K562 (cell line): Measurements from ENCODE around the gene ARL2. TPM values are rescaled to one million over a fixed set of nuclear protein-coding genes. Genes with fewer than 3 reads are reported as not detected.

ENCODE experiments used
- ARID2 ChIP-seq: fragments of 450-650 bp; IDR thresholded peaks from 2 replicates; pipeline ENCODE4 v1.6.1; 2017; ENCODE audit warnings: antibody characterized with exemption, mild to moderate bottlenecking
- BDP1 ChIP-seq: IDR thresholded peaks from 3 replicates; pipeline ENCODE4 v1.6.1; 2011; ENCODE audit not compliant: insufficient read length, insufficient read depth
- KLF10 ChIP-seq: fragments of 250-450 bp; sonication (Bioruptor Pico); IDR thresholded peaks from 2 replicates; pipeline ENCODE4 v1.6.1; 2021; ENCODE audit warnings: matching md5 sums
- MAZ ChIP-seq, 2 experiments: fragments of 450-650 bp in 1 of 2; sonication (generic) in 1 of 2; formaldehyde crosslinking; IDR thresholded peaks in 1 of 2; conservative IDR thresholded peaks in 1 of 2; 2 replicates each; pipeline versions ENCODE4 v1.4.0 to v1.5.0; 2020; ENCODE audit warnings: mild to moderate bottlenecking in 1 of 2, missing genetic modification reagents in 1 of 2
- MED1 ChIP-seq: sonication (generic); formaldehyde crosslinking; IDR thresholded peaks from 2 replicates; pipeline ENCODE4 v1.8.1; 2023; ENCODE audit warnings: missing genetic modification reagents, borderline replicate concordance
- NFE2L1 ChIP-seq: fragments of 450-650 bp; IDR thresholded peaks from 2 replicates; pipeline ENCODE4 v1.6.1; 2016; ENCODE audit warnings: missing genetic modification characterization, low read depth, mild to moderate bottlenecking, missing compliant biosample characterization, moderate library complexity, borderline replicate concordance
- SP1 ChIP-seq: sonication (generic); formaldehyde crosslinking; IDR thresholded peaks from 2 replicates; pipeline ENCODE4 v1.8.1; 2022; ENCODE audit warnings: mild to moderate bottlenecking, missing genetic modification reagents
- SPI1 ChIP-seq: IDR thresholded peaks from 2 replicates; pipeline ENCODE4 v1.6.1; 2011; ENCODE audit warnings: low read depth, low read length, control low read depth, borderline replicate concordance
- U2AF1 ChIP-seq: fragments of 200-400 bp; formaldehyde crosslinking; optimal IDR thresholded peaks from 2 replicates; pipeline ENCODE3; 2017; ENCODE audit warnings: mild to moderate bottlenecking, low read depth, low read length, moderate library complexity
- VEZF1 ChIP-seq: fragments of 200-800 bp; sonication (Bioruptor generic); IDR thresholded peaks from 2 replicates; pipeline ENCODE4 v1.6.1; 2017; ENCODE audit warnings: missing genetic modification characterization, missing compliant biosample characterization
- ZBTB11 ChIP-seq, 3 experiments: fragments of 200-800 bp in 1 of 3; fragments of 250-450 bp in 1 of 3; fragments of 450-650 bp in 1 of 3; sonication (Bioruptor Pico) in 1 of 3; sonication (Bioruptor generic) in 1 of 3; formaldehyde crosslinking in 1 of 3; IDR thresholded peaks; 2 replicates each; pipeline versions ENCODE4 v1.6.1 to v1.8.0; 2016 to 2022; ENCODE audit warnings: mild to moderate bottlenecking in 2 of 3, missing genetic modification characterization in 2 of 3, missing compliant biosample characterization in 1 of 3, moderate library complexity in 1 of 3
- ZBTB43 ChIP-seq: sonication (generic); formaldehyde crosslinking; IDR thresholded peaks from 2 replicates; pipeline ENCODE4 v1.8.0; 2023; ENCODE audit warnings: mild to moderate bottlenecking, missing genetic modification reagents
- ZHX1 ChIP-seq: fragments of 150-350 bp; conservative IDR thresholded peaks from 2 replicates; pipeline ENCODE4 v1.6.1; 2014; ENCODE audit warnings: low read length
- ZNF217 ChIP-seq: sonication (generic); formaldehyde crosslinking; IDR thresholded peaks from 2 replicates; pipeline ENCODE4 v1.8.0; 2022; ENCODE audit warnings: mild to moderate bottlenecking, missing genetic modification reagents
- ZNF354B ChIP-seq: fragments of 250-450 bp; sonication (Bioruptor Pico); IDR thresholded peaks from 2 replicates; pipeline ENCODE4 v1.4.0; 2020
- ZNF436 ChIP-seq: fragments of 250-450, 450-650 bp; sonication (Bioruptor Pico); formaldehyde crosslinking; IDR thresholded peaks from 2 replicates; pipeline ENCODE4 v1.7.0; 2020; ENCODE audit warnings: mild to moderate bottlenecking
- ZNF699 ChIP-seq: fragments of 250-450 bp; sonication (Bioruptor Pico); IDR thresholded peaks from 2 replicates; pipeline ENCODE4 v1.8.0; 2021; ENCODE audit warnings: mild to moderate bottlenecking, moderate library complexity; ENCODE audit not compliant: insufficient replicate concordance
- ZNF830 ChIP-seq: fragments of 250-450 bp; sonication (Bioruptor Pico); IDR thresholded peaks from 2 replicates; pipeline ENCODE4 v1.5.0; 2021; ENCODE audit warnings: mild to moderate bottlenecking
- polyA plus RNA-seq, 8 experiments: library from polyadenylated mRNA; depleted of rRNA in 4 of 8; stranded (reverse) in 5 of 8; unstranded in 3 of 8; fragments of >200 nt; fragmentation: Nextera tagmentation in 2 of 8; fragmentation: Illumina TruSeq in 1 of 8; extraction: Ambion mirVana in 2 of 8; extraction: Trizol in 1 of 8; gene quantifications; 2 replicates each; pipeline versions ENCODE4 v1.2.1 to v1.2.3, GENCODE V29; 2011 to 2014; ENCODE audit warnings: inconsistent platforms in 1 of 8, missing spikeins in 1 of 8
- total RNA-seq, 7 experiments: library from RNA; depleted of rRNA in 6 of 7; stranded (reverse); fragments of >200 nt in 6 of 7; fragmentation: Illumina TruSeq in 2 of 7; extraction: Trizol in 2 of 7; gene quantifications; 2 replicates each; pipeline versions ENCODE4 v1.2.1 to v1.2.3, GENCODE V29; 2011 to 2021; ENCODE audit warnings: low replicate concordance in 1 of 7

ARL2 gene
- total and polyA plus RNA-seq, 9 of the 15 experiments (the other 6 are each of a cell fraction or from before 2014, with no cell fraction given) = 5.7 to 154 (median 92.2) TPM

GRCh38 chr11:65013130-65013887 lies 651 bp upstream of the ARL2 start (continued):
- TF ChIP-seq ZNF830 (CRISPR knock-in tag) = no peak
- no peak; the same call in 1 of the 2 replicates for TF ChIP-seq SP1 (CRISPR knock-in tag)
- TF ChIP-seq ZNF217 (CRISPR knock-in tag) = no peak
- TF ChIP-seq ZHX1 = no peak
- TF ChIP-seq SPI1 = peak; percentile 82; the same call in 1 of the 2 replicates
- no peak for TF ChIP-seq U2AF1
- TF ChIP-seq BDP1 = no peak
- no peak for TF ChIP-seq ZNF436 (CRISPR knock-in tag)
- TF ChIP-seq MED1 = no peak
- TF ChIP-seq ZNF699 (CRISPR knock-in tag) = no peak
- peak in 1 of 2 experiments; percentile 93; a peak in 2 of 4 replicates for TF ChIP-seq MAZ (CRISPR knock-in tag; conservative IDR thresholded peaks at IDR 0.05 in 1 of 2, IDR thresholded peaks at IDR 0.05 in 1 of 2)
- no peak for TF ChIP-seq KLF10 (CRISPR knock-in tag)
- TF ChIP-seq NFE2L1 (tag) = no peak
- peak; percentile 82 for TF ChIP-seq VEZF1
- TF ChIP-seq ZNF354B (CRISPR knock-in tag) = no peak
- TF ChIP-seq ZBTB43 (CRISPR knock-in tag) = no peak
- TF ChIP-seq ZBTB11 (CRISPR knock-in tag; IDR thresholded peaks at IDR 0.05) = peak in 1 of 3 experiments; percentile 83; a peak in 2 of 6 replicates
- no peak for TF ChIP-seq ARID2
